ENCODE results near the gene CAND1. TPM values are rescaled to one million over a fixed set of nuclear protein-coding genes. Genes with fewer than 3 reads are reported as not detected.
"Not testable (repeated sequence)": the region's sequence is repeated elsewhere in the genome, so short reads cannot be mapped to it uniquely, and the experiment has no call there.

CAND1 gene
- total and polyA plus RNA-seq, 2 donors from 2014 or later: 28.8 to 104 TPM

DNA sequence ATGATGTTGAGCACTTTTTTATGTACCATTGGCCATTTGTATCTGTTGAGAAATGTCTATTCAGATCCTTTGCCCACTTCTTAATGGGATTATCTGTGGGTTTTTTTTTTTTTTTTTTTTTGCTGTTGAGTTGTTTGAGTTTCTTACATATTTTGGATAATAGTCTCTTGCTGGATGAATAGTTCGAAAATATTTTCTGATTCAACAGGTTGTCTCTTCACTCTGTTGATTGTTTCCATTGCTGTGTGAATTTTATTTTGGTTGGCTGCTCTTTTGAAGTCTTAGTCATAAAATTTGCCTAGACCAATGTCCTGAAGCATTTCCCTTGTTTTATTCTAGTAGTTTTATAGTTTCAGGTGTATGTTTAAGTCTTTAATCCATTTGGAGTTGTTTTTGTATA is 64.5 kb downstream of the CAND1 start:
- FAIRE-seq: no peak
- Histone ChIP-seq H3K27ac (ENCODE audit: low read depth in 2 of 2, low read length in 2 of 2) (no peak overlapping the region), H3K4me3 (ENCODE audit: low read length in 3 of 3) (no peak overlapping the region), H3K27me3 (ENCODE audit: control insufficient read depth, insufficient read depth, low read length) (no peaks in the 10 kb centered on the region), H3K36me3 (ENCODE audit: control insufficient read depth in 2 of 3, insufficient read depth in 3 of 3, low read length in 3 of 3) (no peaks in the 10 kb centered on the region), H3K9ac (ENCODE audit: low read length in 3 of 3) (no peak overlapping the region), H3K9me3 (ENCODE audit: control insufficient read depth in 2 of 3, insufficient read depth in 1 of 3, low read length in 3 of 3) (peaks cover 0 to 8% (median 0%) of the 10 kb centered on the region in 3 donors), H3K4me1 (ENCODE audit: control insufficient read depth in 2 of 3, insufficient read depth in 2 of 3, low read depth in 1 of 3, low read length in 3 of 3) (no peaks in the 10 kb centered on the region)
- TF ChIP-seq, protein P1, sequence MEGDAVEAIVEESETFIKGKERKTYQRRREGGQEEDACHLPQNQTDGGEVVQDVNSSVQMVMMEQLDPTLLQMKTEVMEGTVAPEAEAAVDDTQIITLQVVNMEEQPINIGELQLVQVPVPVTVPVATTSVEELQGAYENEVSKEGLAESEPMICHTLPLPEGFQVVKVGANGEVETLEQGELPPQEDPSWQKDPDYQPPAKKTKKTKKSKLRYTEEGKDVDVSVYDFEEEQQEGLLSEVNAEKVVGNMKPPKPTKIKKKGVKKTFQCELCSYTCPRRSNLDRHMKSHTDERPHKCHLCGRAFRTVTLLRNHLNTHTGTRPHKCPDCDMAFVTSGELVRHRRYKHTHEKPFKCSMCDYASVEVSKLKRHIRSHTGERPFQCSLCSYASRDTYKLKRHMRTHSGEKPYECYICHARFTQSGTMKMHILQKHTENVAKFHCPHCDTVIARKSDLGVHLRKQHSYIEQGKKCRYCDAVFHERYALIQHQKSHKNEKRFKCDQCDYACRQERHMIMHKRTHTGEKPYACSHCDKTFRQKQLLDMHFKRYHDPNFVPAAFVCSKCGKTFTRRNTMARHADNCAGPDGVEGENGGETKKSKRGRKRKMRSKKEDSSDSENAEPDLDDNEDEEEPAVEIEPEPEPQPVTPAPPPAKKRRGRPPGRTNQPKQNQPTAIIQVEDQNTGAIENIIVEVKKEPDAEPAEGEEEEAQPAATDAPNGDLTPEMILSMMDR (IDR thresholded peaks at IDR 0.05; ENCODE audit: borderline replicate concordance, extremely low read depth, insufficient read depth): no peak
- DNase-seq: no peak
- intact Hi-C loops (cut with DNase I): no loop called here

DNA sequence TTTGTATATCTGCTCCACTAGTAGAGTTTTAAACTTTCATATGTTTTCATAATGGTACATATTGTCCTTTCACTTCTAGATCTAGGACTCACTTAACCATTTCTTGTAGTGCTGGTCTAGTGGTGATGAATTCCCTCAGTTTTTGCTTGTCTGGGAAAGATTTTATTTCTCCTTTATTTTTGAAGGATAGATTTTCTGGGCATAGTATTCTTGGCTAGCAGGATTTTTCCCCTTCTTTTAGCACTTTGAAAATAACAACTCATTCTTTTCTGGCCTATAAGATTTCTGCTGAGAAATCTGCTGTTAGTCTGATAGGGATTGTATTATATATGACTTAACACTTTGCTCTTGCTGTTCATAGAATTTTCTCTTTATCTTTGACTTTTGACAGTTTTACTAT is 69.3 kb downstream of the CAND1 start:
- no peak for FAIRE-seq

DNA sequence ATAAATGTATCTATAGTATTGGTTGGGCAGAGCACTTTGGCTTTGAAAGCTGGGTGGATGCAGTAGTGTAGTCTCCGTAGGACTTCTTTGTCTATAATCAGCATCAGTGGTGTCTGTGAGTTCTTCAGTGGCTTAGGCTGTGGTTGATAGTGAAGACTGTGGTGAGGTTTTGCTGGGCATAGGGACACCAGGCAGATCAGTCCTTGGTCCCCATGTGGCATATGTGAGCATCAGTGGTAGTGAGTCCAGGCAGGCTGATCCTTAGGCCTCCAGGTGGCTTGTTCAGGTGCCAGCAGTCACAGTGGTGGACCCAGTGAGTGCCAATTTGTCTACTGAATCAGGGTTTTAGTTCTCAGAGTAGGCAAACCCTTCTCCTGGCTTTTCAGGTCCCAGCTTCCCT is 70.4 kb downstream of the CAND1 start:
- Histone ChIP-seq H3K4me3 (ENCODE audit: low read length in 3 of 3) (no peak overlapping the region), H3K36me3 (ENCODE audit: control insufficient read depth in 2 of 3, insufficient read depth in 3 of 3, low read length in 3 of 3) (no peaks in the 10 kb centered on the region), H3K4me1 (ENCODE audit: control insufficient read depth in 2 of 3, insufficient read depth in 2 of 3, low read depth in 1 of 3, low read length in 3 of 3) (no peaks in the 10 kb centered on the region), H3K9me3 (ENCODE audit: control insufficient read depth in 2 of 3, insufficient read depth in 1 of 3, low read length in 3 of 3) (peaks cover 0 to 18% (median 0%) of the 10 kb centered on the region in 3 donors), H3K9ac (ENCODE audit: low read length in 3 of 3) (no peak overlapping the region), H3K27ac (ENCODE audit: low read depth in 2 of 2, low read length in 2 of 2) (no peak overlapping the region), H3K27me3 (ENCODE audit: control insufficient read depth, insufficient read depth, low read length) (no peaks in the 10 kb centered on the region)
- TF ChIP-seq, protein P1 (IDR thresholded peaks at IDR 0.05; ENCODE audit: borderline replicate concordance, extremely low read depth, insufficient read depth): no peak
- intact Hi-C loops (cut with DNase I): no loop called here
- FAIRE-seq: no peak
- DNase-seq: no peak

More for the DNA sequence above, 69.3 kb downstream of the CAND1 start:
- Histone ChIP-seq H3K4me3 (ENCODE audit: low read length in 3 of 3) (no peak overlapping the region), H3K9ac (ENCODE audit: low read length in 3 of 3) (no peak overlapping the region), H3K36me3 (ENCODE audit: control insufficient read depth in 2 of 3, insufficient read depth in 3 of 3, low read length in 3 of 3) (no peaks in the 10 kb centered on the region), H3K4me1 (ENCODE audit: control insufficient read depth in 2 of 3, insufficient read depth in 2 of 3, low read depth in 1 of 3, low read length in 3 of 3) (no peaks in the 10 kb centered on the region), H3K27ac (ENCODE audit: low read depth in 2 of 2, low read length in 2 of 2) (no peak overlapping the region), H3K9me3 (ENCODE audit: control insufficient read depth in 2 of 3, insufficient read depth in 1 of 3, low read length in 3 of 3) (peaks cover 0 to 18% (median 0%) of the 10 kb centered on the region in 3 donors), H3K27me3 (ENCODE audit: control insufficient read depth, insufficient read depth, low read length) (no peaks in the 10 kb centered on the region)
- TF ChIP-seq, protein P1 (IDR thresholded peaks at IDR 0.05; ENCODE audit: borderline replicate concordance, extremely low read depth, insufficient read depth): no peak
- intact Hi-C loops (cut with DNase I): no loop called here
- no peak for DNase-seq

DNA sequence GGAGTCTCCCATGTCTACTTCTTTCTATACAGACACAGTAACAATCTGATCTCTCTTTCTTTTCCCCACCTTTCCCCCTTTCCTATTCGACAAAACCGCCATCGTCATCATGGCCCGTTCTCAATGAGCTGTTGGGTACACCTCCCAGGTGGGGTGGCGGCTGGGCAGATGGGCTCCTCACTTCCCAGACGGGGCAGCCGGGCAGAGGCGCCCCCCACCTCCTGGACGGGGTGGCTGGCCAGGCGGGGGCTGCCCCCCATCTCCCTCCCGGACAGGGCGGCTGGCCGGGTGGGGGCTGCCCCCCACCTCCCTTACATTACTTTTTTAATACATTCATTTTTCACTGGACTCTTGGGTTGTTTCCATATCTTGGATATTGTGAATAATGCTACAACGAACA is 71.9 kb downstream of the CAND1 start:
- H3K27me3 ChIP-seq (ENCODE audit: control insufficient read depth, insufficient read depth, low read length); H3K4me3 ChIP-seq (ENCODE audit: low read length in 3 of 3); intact Hi-C loops (cut with DNase I); FAIRE-seq; H3K36me3 ChIP-seq (ENCODE audit: control insufficient read depth in 2 of 3, insufficient read depth in 3 of 3, low read length in 3 of 3); H3K4me1 ChIP-seq (ENCODE audit: control insufficient read depth in 2 of 3, insufficient read depth in 2 of 3, low read depth in 1 of 3, low read length in 3 of 3); DNase-seq; H3K9ac ChIP-seq (ENCODE audit: low read length in 3 of 3); H3K27ac ChIP-seq (ENCODE audit: low read depth in 2 of 2, low read length in 2 of 2): not testable (repeated sequence)
- peaks cover 0 to 18% (median 0%) of the 10 kb centered on the region in 3 donors for H3K9me3 ChIP-seq (ENCODE audit: control insufficient read depth in 2 of 3, insufficient read depth in 1 of 3, low read length in 3 of 3)
